HG03439 (cell line): ENCODE data around the gene EPS8L3.
"Not testable (repeated sequence)": the region's sequence is repeated elsewhere in the genome, so short reads cannot be mapped to it uniquely, and the experiment has no call there.

Source experiments
- ATAC-seq: cut with Tn5 transposase; IDR thresholded peaks from one replicate; pipeline ENCODE4 v1.9.1; 2021; ENCODE audit warnings: mild to moderate bottlenecking, moderate library complexity; ENCODE audit not compliant: unreplicated experiment

EPS8L3 gene

GRCh38 chr1:109781806-109782205 is 18.1 kb upstream of the EPS8L3 start:
- no peak for ATAC-seq

DNA sequence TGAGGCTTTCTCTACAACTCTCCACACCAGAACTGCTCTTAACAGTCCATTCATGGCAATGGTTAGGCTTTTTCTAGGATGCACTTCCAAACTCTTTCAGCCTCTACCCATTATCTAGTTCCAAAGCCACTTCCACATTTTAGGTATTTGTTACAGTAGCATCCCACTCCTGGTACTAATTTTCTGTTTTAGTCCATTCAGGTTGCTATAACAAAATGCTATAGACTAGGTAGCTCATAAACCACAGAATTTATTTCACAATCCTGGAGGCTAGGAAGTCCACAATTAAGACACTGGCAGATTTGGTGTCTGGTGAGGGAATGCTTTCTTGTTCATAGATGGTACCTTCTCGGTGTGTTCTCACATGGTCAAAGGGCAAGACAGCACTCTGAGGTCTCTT is 17.3 kb upstream of the EPS8L3 start:
- no peak for ATAC-seq

DNA sequence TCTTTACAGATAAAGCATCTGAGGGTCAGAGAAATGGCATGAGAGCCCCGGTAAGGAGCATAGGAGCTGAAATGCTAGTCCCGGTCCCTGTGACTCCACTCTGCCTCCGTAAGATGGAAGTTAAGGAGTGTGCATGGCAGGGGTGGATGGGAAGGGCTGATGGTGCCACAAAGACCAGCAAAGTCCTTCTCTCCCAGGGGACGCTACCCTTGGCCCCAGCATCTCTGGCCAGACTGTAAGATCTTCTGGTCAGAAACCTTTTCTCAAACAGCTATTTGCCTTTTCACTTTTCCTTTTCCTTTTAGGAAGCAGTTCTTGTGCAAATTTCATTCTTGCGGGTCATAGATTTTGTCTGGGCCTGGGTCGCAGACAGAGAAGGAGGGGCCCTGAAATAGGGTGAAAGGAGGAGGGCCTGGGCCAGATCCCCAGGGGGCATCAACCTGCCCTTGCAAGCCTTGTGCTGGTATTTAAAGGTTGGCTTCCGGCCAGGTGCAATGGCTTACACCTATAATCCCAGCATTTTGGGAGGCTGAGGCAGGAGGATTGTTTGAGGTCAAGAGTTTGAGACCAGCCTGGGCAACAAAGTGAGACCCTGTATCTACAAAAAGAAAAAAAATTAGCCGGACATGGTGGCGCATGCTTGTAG is 14.4 kb upstream of the EPS8L3 start:
- no peak for ATAC-seq

DNA sequence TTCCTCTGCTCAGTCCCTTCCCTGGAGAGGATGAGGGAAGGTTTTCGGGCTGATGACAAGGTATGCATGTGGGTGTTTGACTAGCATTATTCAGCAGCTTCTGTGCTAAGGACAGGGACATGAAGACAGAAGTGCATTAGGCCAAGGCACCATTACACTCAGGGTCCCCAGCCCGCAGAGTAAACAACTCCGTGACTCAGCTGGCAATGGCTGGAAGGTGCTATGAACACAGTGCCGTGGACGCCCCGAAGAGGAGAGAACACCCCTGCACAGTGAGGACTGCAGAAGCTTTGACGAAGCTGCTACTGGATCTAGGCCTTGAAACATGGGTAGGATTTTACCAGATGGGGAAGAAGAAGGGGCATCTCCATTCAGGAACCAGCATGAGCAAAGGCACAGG is 13.7 kb upstream of the EPS8L3 start:
- ATAC-seq: no peak

DNA sequence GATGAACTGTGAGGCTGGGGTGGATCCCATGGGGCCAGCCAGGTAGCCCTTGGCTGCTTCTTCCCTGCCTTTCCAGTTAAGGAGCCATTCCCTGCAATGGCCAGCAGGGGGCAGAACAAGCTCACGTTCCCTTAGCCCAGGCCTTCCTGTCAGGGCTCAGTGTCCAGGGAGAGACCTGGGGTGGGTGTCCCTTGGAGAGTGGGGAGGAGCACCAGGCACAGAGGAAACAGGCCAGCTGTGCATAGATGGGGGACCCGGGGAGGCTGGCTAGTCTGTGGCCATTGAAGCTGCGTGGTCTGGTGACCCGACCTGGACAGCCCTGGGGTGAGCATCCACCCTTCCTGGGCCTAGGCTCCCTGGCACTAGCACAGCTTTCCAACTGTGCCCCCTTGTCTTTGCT is 13.2 kb upstream of the EPS8L3 start:
- no peak for ATAC-seq

DNA sequence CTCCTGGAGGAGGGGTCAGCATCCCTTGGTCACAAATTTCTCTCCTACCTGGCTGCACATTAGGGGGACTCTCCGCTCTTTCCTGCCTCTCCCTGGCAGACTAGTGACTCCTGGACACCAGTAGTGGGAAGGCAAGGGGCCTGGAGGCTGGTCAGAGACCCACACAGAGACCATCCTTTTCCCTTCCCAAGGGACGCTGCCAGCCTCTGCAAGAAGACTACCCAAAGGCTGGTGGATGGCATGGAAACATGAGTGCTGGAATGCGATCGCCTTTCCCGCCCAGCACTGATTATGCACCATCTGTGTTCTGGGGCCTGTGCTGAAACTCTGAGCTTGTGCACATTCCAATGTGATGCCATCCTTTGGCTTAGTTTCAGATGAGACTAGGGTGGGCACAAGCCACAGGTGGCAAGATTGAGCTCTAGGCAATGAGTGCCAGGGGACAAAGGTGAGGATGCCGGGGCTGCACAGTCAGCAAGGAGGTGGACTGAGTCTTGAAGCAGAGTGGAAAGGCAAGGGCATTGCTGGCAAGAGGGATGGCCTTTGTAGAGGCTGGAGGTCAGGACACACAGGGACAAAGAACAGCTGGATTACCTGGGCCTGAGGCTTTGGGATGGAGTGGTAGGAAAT is 12.6 kb upstream of the EPS8L3 start:
- no peak for ATAC-seq

- no peak for ATAC-seq
Observed at GRCh38 chr1:109775398-109775797, 11.7 kb upstream of the EPS8L3 start.

GRCh38 chr1:109773900-109774485 is 10.3 kb upstream of the EPS8L3 start:
- no peak for ATAC-seq

- ATAC-seq: no peak
Observed at GRCh38 chr1:109773203-109773899, 9.6 kb upstream of the EPS8L3 start.

GRCh38 chr1:109772658-109773202 is 9.0 kb upstream of the EPS8L3 start:
- ATAC-seq: no peak

DNA sequence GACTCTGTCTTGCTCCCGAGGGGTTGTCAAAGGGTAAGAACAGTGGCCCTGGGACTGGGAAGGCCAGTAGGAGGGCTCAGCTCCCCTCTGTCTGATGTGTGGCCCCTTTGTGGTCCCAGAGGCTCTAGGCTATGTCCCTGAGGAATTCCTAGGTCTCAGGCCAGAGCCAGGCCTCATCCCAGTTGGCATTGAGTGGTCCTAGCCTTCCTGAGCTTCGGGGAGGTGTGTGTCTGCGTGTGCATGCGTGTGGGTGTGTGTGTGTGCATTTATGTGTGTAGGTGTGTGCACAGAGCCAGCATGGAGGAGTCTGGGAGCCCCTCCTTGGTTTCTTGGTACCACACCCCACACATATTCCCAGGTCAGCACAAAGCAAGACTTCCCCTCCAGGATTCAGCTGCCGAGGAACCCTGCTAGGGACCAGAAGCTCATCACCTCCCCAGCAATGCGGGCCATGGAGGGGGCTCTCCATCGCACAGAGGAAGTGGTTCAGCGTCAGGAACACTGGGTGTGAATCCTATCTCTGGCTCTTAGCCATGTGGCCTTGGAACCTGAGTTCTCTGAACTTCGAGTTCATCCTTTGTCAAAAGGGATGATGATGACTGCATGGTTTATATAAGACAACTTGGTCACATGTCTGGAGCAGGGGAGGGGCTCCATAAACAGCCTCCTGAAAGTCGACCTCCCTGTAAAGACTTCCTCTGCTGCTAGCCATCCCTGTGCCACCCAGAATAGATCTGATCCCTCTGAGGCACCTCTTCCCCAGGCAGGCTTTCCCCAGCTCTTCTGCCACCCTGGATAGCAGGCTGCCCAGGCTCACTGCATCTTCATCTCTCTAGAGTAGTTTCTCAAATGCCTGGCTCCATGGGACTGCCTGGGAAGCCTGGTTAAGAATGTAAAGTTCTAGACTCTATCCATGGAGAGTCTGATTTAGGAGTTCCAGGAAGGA is 8.3 kb upstream of the EPS8L3 start:
- no peak for ATAC-seq

DNA sequence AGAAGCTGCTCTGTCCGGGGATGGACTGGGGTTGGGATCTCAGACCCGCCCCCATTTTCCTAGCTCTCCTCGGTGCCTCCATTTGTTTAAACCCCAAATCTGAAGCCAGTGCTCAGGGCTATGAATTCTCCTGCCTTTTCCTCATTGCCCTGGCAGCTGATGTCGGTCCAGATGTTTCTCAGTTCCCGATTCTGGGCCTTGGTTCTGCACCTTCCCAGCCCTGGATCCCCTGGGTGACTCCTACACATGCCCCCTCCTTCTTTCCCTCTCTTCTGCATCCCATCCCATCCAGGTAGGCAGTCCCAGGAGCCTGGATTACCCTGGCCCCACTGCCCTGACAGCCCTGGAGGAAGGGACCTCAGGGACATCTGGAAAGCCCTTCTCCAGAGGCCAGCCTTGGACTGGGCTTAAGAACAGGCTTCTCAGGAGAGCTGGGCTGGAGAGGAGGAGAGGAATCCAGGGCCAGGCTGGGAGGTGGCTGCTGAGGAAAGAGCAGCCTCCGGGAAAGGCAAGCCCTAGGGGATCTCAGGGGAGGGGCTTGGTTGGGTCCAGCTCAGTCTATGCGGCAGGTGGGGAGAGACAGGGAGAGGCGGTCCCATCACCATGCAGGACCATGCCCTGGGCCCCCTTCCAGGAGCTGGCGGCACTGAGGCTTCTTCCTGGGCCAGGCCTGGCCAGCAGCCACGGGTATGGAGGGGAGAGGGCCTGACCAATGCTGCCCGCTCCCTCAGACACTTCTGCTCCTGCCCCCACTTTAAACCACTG is 6.8 kb upstream of the EPS8L3 start:
- no peak for ATAC-seq

GRCh38 chr1:109769330-109770078 is 5.8 kb upstream of the EPS8L3 start:
- ATAC-seq: no peak

- no peak for ATAC-seq
Observed at GRCh38 chr1:109768820-109769219, 5.1 kb upstream of the EPS8L3 start.

- no peak for ATAC-seq
Observed at GRCh38 chr1:109768335-109768650, 4.6 kb upstream of the EPS8L3 start.

DNA sequence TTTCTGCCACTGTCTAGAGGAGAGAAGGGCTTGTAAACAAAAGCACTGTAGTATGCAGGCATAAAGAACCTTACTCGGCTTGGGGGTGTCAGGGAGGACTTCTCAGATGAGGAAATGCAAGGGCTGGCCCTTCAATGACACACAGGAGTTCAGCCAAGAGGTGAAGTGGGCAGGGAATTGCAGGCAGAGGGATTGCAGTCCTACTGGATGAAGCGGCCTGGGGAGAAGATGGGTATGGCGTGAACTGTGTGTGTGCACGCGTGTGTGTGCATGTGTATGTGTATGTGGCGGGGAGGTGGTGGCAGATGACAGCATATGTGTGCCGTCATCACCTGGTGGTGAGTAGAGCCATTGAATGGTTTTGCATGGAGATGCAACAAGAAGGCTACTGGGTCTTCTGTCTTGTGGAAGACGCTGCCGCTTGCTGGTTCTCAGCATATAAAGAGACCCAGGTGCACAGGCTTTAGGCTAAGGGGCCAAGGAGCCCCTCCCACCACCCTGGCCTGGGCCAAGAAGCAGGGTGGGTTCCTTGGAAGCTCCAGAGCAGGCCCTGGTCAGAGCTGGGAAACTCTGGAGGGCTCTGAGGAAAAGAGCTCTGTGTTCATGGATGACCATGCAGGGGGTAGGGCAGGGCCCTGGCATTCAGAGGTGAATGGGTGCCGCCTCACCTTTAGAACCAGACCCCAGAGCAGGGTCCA is 4.1 kb upstream of the EPS8L3 start:
- ATAC-seq: no peak

DNA sequence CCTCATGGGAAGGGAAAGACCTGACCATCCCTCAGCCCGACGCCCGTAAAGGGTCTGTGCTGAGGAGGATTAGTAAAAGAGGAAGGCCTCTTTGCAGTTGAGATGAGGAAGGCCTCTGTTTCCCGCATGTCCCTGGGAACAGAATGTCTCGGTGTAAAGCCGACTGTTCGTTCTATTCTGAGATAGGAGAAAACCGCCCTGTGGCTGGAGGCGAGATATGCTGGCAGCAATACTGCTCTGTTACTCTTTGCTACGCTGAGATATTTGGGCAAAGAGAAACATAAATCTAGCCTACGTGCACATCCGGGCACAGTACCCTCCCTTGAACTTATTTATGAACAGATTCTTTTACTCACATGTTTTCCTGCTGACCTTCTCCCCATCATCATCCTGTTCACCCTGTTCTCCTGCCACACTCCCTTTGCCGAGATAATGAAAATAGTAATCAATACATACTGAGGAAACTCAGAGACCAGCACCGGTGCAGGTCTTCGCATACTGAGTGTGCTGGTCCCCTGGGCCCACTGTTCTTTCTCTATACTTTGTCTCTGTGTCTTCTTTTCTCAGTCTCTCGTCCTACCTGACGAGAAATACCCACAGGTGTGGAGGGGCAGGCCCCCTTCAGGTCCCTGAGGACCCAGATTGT is 3.4 kb upstream of the EPS8L3 start:
- not testable (repeated sequence) for ATAC-seq
